Ishikawa (cell line): Measurements from ENCODE around the gene WWC1.

Experiments used
- CEBPB ChIP-seq: IDR thresholded peaks from 2 replicates; pipeline ENCODE4 v1.6.1; 2012
- CREB1 ChIP-seq: IDR thresholded peaks from 2 replicates; pipeline ENCODE4 v1.6.1; 2012; ENCODE audit warnings: low read depth
- EGR1 ChIP-seq: IDR thresholded peaks from 2 replicates; pipeline ENCODE4 v1.6.1; 2012
- EP300 ChIP-seq: IDR thresholded peaks from 2 replicates; pipeline ENCODE4 v1.6.1; 2012; ENCODE audit warnings: borderline replicate concordance
- FOXM1 ChIP-seq: IDR thresholded peaks from 2 replicates; pipeline ENCODE4 v1.6.1; 2012; ENCODE audit warnings: low read depth, borderline replicate concordance
- NFIC ChIP-seq: IDR thresholded peaks from 2 replicates; pipeline ENCODE4 v1.6.1; 2012
- RAD21 ChIP-seq: IDR thresholded peaks from 2 replicates; pipeline ENCODE4 v1.6.1; 2012; ENCODE audit warnings: low read depth
- TAF1 ChIP-seq: IDR thresholded peaks from 2 replicates; pipeline ENCODE4 v1.6.1; 2012; ENCODE audit warnings: low read depth, mild to moderate bottlenecking
- TCF12 ChIP-seq: IDR thresholded peaks from 2 replicates; pipeline ENCODE4 v1.6.1; 2012; ENCODE audit warnings: low read depth
- TEAD4 ChIP-seq: IDR thresholded peaks from 2 replicates; pipeline ENCODE4 v1.6.1; 2012
- YY1 ChIP-seq: IDR thresholded peaks from 2 replicates; pipeline ENCODE4 v1.6.1; 2012; ENCODE audit warnings: low read depth
- ZBTB7A ChIP-seq: IDR thresholded peaks from 2 replicates; pipeline ENCODE4 v1.6.1; 2012; ENCODE audit warnings: low read depth
- TF ChIP-seq, protein P1 (sequence below): IDR thresholded peaks from 2 replicates; pipeline ENCODE4 v1.6.1; 2012
- TF ChIP-seq, protein P2 (sequence below): IDR thresholded peaks from 2 replicates; pipeline ENCODE4 v1.6.1; 2012; ENCODE audit warnings: low read depth, mild to moderate bottlenecking
- TF ChIP-seq, protein P3 (sequence below): IDR thresholded peaks from 2 replicates; pipeline ENCODE4 v1.6.1; 2012

The WWC1 gene

DNA sequence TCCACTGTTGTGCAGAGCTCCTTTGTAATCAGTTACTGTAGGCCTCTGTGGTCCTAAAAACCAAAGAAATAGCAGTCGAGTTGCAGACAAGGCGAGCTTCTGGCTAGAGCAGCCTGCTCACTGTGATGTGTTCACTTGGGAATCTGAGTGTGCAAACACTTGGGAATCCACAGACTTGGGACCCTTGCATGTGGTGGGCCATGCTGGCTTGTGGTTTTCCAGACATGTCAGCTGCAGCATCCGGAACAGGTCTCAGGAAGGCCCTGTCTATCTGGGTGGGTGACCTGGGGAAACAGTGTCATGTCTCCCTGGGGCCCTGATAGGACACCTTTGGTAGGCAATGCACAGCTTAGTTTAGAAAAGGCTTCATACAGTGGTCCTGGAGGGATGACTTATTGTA, 66.4 kb downstream of the WWC1 start:
- TF ChIP-seq TEAD4: no peak
- no peak for TF ChIP-seq ZBTB7A
- TF ChIP-seq YY1: no peak
- TF ChIP-seq CEBPB: no peak
- no peak for TF ChIP-seq FOXM1
- TF ChIP-seq, protein P1, sequence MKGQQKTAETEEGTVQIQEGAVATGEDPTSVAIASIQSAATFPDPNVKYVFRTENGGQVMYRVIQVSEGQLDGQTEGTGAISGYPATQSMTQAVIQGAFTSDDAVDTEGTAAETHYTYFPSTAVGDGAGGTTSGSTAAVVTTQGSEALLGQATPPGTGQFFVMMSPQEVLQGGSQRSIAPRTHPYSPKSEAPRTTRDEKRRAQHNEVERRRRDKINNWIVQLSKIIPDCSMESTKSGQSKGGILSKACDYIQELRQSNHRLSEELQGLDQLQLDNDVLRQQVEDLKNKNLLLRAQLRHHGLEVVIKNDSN: no peak
- no peak for TF ChIP-seq TAF1
- TF ChIP-seq EP300: no peak

- TF ChIP-seq ZBTB7A (no peak), TAF1 (no peak), CREB1 (no peak), FOXM1 (peak; percentile 72; the same call in 1 of the 2 replicates), NFIC (peak; percentile 63; the same call in 1 of the 2 replicates), RAD21 (peak; percentile 28), EGR1 (no peak), TCF12 (peak; percentile 78), YY1 (no peak), CEBPB (peak; percentile 38; the same call in 1 of the 2 replicates), TEAD4 (peak; percentile 96), EP300 (peak; percentile 77)
- TF ChIP-seq, protein P2, sequence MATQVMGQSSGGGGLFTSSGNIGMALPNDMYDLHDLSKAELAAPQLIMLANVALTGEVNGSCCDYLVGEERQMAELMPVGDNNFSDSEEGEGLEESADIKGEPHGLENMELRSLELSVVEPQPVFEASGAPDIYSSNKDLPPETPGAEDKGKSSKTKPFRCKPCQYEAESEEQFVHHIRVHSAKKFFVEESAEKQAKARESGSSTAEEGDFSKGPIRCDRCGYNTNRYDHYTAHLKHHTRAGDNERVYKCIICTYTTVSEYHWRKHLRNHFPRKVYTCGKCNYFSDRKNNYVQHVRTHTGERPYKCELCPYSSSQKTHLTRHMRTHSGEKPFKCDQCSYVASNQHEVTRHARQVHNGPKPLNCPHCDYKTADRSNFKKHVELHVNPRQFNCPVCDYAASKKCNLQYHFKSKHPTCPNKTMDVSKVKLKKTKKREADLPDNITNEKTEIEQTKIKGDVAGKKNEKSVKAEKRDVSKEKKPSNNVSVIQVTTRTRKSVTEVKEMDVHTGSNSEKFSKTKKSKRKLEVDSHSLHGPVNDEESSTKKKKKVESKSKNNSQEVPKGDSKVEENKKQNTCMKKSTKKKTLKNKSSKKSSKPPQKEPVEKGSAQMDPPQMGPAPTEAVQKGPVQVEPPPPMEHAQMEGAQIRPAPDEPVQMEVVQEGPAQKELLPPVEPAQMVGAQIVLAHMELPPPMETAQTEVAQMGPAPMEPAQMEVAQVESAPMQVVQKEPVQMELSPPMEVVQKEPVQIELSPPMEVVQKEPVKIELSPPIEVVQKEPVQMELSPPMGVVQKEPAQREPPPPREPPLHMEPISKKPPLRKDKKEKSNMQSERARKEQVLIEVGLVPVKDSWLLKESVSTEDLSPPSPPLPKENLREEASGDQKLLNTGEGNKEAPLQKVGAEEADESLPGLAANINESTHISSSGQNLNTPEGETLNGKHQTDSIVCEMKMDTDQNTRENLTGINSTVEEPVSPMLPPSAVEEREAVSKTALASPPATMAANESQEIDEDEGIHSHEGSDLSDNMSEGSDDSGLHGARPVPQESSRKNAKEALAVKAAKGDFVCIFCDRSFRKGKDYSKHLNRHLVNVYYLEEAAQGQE: peak; percentile 7; the same call in 1 of the 2 replicates
- TF ChIP-seq, protein P1: no peak
- TF ChIP-seq, protein P3, sequence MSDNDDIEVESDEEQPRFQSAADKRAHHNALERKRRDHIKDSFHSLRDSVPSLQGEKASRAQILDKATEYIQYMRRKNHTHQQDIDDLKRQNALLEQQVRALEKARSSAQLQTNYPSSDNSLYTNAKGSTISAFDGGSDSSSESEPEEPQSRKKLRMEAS: peak; percentile 35; the same call in 1 of the 2 replicates
Measured at GRCh38 chr5:168359820-168360460, 68.5 kb downstream of the WWC1 start.

DNA sequence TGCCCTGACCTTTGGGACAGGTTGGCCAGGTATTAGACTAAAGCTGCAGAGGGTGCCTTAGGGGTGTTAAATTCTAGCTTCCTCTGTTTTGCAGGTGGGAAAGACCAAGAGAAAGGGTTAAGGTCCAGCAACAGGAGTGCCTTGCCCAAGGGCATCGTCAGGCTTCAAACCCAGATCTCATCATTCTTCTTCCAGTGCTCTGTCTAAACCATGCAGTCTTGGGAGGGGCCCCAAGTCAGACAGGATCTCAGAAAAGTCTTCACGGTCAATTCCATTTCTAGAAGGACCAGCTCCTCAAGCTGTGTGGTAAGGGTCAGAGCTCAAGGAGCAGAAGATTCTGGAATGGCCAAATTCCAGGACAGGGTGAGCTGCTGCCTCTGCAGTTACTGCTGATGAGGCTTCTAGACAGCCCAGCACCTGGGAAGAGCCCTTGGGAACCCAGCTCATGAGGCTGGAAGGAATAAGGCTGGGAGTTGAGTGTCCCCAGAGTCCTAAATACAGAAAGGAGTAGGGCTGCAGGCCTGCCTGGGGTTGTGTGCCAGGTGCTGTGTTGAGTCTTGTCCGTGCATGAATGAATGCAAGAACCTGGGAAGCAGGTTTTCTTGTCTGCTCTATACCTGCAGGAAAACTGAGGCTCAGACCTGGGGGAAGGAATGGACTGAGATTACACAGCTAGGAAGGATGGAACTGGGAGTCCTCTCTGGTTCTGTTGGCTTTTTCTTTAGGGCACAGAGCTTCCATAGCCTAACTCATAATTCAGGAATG, 69.3 kb downstream of the WWC1 start:
- TF ChIP-seq, protein P1: no peak
- no peak for TF ChIP-seq TAF1
- TF ChIP-seq, protein P2: no peak
- TF ChIP-seq TCF12: no peak
- TF ChIP-seq CREB1: no peak
- no peak for TF ChIP-seq EP300
- no peak for TF ChIP-seq EGR1
- no peak for TF ChIP-seq NFIC
- no peak for TF ChIP-seq RAD21
- TF ChIP-seq FOXM1: no peak
- TF ChIP-seq CEBPB: no peak
- no peak for TF ChIP-seq TEAD4
- TF ChIP-seq, protein P3: no peak
- no peak for TF ChIP-seq YY1
- no peak for TF ChIP-seq ZBTB7A

DNA sequence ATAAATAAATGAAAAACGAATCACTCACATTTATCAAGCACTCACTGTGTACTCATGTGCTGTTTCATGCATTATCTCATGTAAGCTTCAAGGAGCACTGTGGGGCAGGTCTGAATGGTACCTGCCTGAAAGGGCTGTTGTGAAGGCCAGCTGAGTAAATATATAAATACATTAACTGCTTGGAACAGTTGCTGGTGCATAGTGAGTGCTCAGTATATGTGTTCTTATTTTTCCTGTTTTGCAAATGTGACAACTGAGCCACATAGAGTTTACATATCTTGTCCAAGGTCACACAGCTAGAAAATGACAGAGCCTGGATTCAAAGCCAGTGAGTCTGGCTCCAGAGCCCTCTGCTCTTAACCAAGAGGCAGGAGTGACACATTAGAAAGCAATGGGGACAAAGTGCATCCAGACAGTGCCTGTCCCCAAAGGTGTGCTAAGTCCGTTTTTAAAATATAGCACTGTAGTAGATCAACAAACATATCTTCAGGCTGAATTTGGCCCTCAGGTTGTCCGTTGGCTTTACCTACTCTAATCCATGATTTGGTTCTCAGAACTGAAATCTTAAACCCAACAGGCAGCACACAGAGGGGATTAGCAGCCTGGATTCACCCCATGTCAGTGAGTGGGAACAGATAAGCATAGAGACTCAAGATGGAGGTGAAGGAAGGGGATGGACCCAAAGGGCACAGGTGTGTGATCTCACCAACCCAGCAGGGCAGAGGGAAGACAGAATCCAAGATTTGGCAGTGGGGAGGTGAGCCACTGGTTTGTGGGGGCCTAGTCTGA, 70.8 kb downstream of the WWC1 start:
- TF ChIP-seq ZBTB7A (no peak), CEBPB (no peak), EP300 (no peak), NFIC (no peak), CREB1 (no peak), TEAD4 (no peak)
